GM12874 (cell line): Measurements from ENCODE around the gene EDAR.

ENCODE experiments used
- CTCF ChIP-seq: IDR thresholded peaks from 2 replicates; pipeline ENCODE4 v1.5.1; 2011; ENCODE audit warnings: low read depth, mild to moderate bottlenecking, control low read depth, low read length, moderate library complexity; ENCODE audit not compliant: insufficient read depth

EDAR gene

GRCh38 chr2:108983610-108984009 is 5.4 kb downstream of the EDAR start:
- TF ChIP-seq CTCF, result no peak

- TF ChIP-seq CTCF, result no peak
Measured at GRCh38 chr2:108983061-108983460, 6.0 kb downstream of the EDAR start.

GRCh38 chr2:108982259-108982679 is 6.8 kb downstream of the EDAR start:
- no peak for TF ChIP-seq CTCF

DNA sequence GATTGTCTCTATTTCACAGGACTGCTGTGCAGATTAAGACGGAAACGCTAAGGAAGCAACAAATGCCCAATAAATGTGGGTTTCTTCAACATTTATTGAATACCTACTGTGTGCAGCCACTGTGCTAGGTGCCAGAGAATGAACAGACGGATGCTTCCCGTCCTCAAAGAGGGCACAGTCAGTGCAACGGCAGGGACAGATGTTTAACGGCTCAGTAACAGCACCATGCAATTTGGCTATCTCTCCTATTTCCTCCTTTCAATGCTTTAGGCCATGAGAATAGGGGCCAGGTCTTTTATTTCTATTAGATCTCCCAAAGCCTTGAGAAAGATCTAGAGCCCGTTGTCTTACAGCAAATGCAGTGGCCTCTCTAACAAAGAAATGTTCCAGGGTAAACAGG is 7.2 kb downstream of the EDAR start:
- no peak for TF ChIP-seq CTCF

DNA sequence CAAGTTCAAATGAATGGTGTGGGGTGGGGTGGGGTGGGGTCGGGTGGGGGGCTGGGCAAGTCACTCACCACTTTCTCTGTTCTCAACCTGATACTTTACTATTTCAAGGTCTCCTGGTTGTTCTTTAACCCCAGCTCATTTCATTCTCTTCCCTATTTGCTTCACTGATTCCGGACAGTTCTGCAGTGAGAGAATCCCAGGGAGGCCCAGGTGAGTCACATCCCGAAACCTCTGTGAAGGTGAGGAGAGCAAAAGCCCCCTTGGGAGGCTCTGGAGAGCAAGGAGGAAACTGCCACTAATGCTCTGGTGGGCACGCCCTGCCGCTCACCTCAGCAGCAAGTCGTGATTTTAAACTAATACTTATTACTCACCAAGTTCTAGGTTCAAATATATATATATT is 8.9 kb downstream of the EDAR start:
- TF ChIP-seq CTCF, result no peak

GRCh38 chr2:108979461-108979860 is 9.6 kb downstream of the EDAR start:
- no peak for TF ChIP-seq CTCF

- TF ChIP-seq CTCF, result no peak
Measured at GRCh38 chr2:108978709-108979111, 10.3 kb downstream of the EDAR start.
